Testis (tissue), 3 donors: ENCODE data around the gene ZRANB3. TPM values are rescaled to one million over a fixed set of nuclear protein-coding genes. Genes with fewer than 3 reads are reported as not detected.

Experiments used
- DNase-seq: peaks from one replicate; pipeline ENCODE4 v3.0.0-alpha.2; 2019
- H3K27ac ChIP-seq, 2 donors: fragments of 200-600 bp; sonication (generic); one replicate each; pipeline ENCODE4 v1.5.1; 2019
- H3K27me3 ChIP-seq: fragments of 200-600 bp; sonication (generic); one replicate; pipeline ENCODE4 v1.5.1; 2019
- H3K36me3 ChIP-seq: fragments of 200-600 bp; sonication (generic); one replicate; pipeline ENCODE4 v1.5.1; 2017; ENCODE audit warnings: low read depth; ENCODE audit errors: missing control alignments
- H3K4me1 ChIP-seq: fragments of 200-600 bp; sonication (generic); one replicate; pipeline ENCODE4 v1.5.1; 2019
- H3K4me3 ChIP-seq, 2 donors: fragments of 200-600 bp; sonication (generic); one replicate each; pipeline ENCODE4 v1.5.1; 2017 to 2019
- H3K9me3 ChIP-seq: fragments of 200-600 bp; sonication (generic); one replicate; pipeline ENCODE4 v1.5.1; 2017
- POLR2A ChIP-seq: fragments of 450-650 bp; IDR thresholded peaks from one replicate; pipeline ENCODE4 v1.6.1; 2017; ENCODE audit warnings: antibody characterized with exemption, mild to moderate bottlenecking, moderate library complexity
- WGBS, 2 donors: methylation state at CpG; one replicate each; pipeline ENCODE4 v1.1.5; 2018; 5-methylcytosine and 5-hydroxymethylcytosine counted together
- intact Hi-C: fragments of 100-400 bp; cut with DNase I; formaldehyde crosslinking; loops from one replicate; pipeline ENCODE4 v1.15.1; 2023; ENCODE audit warnings: low total_unique reads
- polyA plus RNA-seq: library from polyadenylated mRNA; stranded (reverse); fragments of 350-450 nt; fragmentation: Illumina TruSeq; extraction: RNeasy Lipid Tissue Mini Kit (QIAGEN cat#74804); gene quantifications from one replicate; pipeline ENCODE4 v1.2.3, GENCODE V29; 2014; ENCODE audit warnings: low read depth, low replicate concordance; ENCODE audit not compliant: insufficient read depth
- total RNA-seq, 2 donors: library from RNA; depleted of rRNA; stranded (reverse); fragments of >200 nt; gene quantifications; one replicate each; pipeline ENCODE4 v1.2.3, GENCODE V29; 2016
- TF ChIP-seq, protein P1 (sequence below), 3 experiments: fragments of 450-650 bp in 2 of 3; fragments of 200-600 bp in 1 of 3; sonication (generic) in 1 of 3; IDR thresholded peaks; one replicate each; pipeline ENCODE4 v1.5.1; 2016 to 2019; ENCODE audit warnings: antibody characterized with exemption in 3 of 3, mild to moderate bottlenecking in 2 of 3, moderate library complexity in 1 of 3

Gene ZRANB3
- total and polyA plus RNA-seq, 3 donors from 2014 or later, result 8.6 to 28.8 (median 19.3) TPM

DNA sequence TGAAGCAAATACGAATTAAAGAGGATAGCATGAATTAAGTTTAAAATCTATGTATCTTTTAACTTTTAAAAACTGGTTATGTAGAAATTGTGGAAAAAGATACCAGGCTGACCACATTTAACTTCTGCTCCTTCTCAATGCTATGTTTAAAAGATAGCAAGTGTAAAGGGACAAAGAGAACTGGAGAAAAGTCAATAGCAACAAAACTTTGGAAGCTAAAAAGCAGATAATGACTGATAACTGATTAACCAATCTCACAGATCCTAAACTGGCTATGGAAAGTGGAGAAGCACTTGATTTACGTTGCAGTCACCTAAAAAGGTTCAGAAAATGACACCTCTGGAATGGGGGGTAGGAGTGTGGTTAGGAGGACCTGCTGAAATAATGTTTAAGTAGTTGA, 254.5 kb downstream of the ZRANB3 start:
- no peak overlapping the region for H3K4me3 ChIP-seq
- H3K27me3 ChIP-seq, result no peaks in the 10 kb centered on the region
- H3K36me3 ChIP-seq, result no peaks in the 10 kb centered on the region
- no peak overlapping the region for H3K27ac ChIP-seq
- intact Hi-C loops, result no loop called here
- H3K9me3 ChIP-seq, result no peaks in the 10 kb centered on the region
- no peaks in the 10 kb centered on the region for H3K4me1 ChIP-seq
- no peak for DNase-seq
- no peak for TF ChIP-seq POLR2A
- TF ChIP-seq, protein P1, sequence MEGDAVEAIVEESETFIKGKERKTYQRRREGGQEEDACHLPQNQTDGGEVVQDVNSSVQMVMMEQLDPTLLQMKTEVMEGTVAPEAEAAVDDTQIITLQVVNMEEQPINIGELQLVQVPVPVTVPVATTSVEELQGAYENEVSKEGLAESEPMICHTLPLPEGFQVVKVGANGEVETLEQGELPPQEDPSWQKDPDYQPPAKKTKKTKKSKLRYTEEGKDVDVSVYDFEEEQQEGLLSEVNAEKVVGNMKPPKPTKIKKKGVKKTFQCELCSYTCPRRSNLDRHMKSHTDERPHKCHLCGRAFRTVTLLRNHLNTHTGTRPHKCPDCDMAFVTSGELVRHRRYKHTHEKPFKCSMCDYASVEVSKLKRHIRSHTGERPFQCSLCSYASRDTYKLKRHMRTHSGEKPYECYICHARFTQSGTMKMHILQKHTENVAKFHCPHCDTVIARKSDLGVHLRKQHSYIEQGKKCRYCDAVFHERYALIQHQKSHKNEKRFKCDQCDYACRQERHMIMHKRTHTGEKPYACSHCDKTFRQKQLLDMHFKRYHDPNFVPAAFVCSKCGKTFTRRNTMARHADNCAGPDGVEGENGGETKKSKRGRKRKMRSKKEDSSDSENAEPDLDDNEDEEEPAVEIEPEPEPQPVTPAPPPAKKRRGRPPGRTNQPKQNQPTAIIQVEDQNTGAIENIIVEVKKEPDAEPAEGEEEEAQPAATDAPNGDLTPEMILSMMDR (IDR thresholded peaks at IDR 0.05), result no peak
- WGBS, 2 donors, result 88 to 90% methylated on average over 2 of the region's 2 CpGs

DNA sequence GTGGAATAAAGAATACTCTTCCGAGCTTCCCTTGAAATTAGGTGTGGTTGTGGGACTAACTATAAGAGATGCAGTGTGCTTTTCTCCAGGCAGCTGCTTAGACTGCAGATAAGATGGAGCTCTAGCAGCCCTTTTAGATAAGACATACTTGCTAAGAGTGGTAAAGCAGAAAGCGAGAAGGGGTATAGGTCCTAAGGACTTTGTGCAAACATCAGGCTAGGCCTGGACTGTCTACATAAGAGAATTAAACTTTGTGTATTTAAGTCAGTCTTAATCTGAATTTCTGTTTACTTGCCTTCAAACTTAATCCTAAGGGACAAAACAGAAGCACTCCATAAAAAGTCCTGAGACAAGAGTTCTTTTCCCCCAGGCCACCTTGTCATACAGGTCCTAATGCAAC, 260.0 kb downstream of the ZRANB3 start:
- H3K9me3 ChIP-seq, result no peaks in the 10 kb centered on the region
- H3K27me3 ChIP-seq, result no peaks in the 10 kb centered on the region
- intact Hi-C loops, result no loop called here
- no peaks in the 10 kb centered on the region for H3K36me3 ChIP-seq
- no peak overlapping the region for H3K4me3 ChIP-seq
- no peak overlapping the region for H3K27ac ChIP-seq
- WGBS, 2 donors, result 88 to 90% methylated on average over 2 of the region's 2 CpGs
- H3K4me1 ChIP-seq, result no peaks in the 10 kb centered on the region
- DNase-seq, result no peak
- TF ChIP-seq, protein P1 (IDR thresholded peaks at IDR 0.05), result no peak
- TF ChIP-seq POLR2A, result no peak

DNA sequence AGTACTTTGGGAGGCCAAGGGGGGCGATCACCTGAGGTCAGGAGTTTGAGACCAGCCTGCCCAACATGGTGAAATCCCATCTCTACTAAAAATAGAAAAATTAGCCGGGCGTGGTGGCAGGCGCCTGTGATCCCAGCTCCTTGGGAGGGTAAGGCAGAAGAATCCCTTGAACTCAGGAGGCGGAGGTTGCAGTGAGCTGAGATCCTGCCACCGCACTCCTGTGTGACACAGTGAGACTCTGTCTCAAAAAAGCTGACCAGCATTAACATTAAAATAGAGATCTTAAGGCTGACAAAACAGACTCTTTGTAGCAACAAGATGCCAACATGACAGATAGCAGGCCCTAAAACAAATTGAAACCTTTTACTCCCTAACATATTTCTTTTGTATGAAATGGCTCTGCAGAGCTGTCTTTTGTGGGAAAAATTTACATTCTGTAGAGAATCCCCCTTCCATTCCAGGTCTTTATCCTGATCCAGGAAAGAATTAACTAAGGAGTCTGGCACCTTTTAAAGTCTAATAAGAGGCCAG, 265.0 kb downstream of the ZRANB3 start:
- Histone ChIP-seq H3K9me3 (no peaks in the 10 kb centered on the region), H3K27ac (no peak overlapping the region), H3K27me3 (no peaks in the 10 kb centered on the region), H3K4me1 (peaks cover 6% of the 10 kb centered on the region), H3K36me3 (no peaks in the 10 kb centered on the region), H3K4me3 (no peak overlapping the region)
- DNase-seq, result peak; percentile 32
- TF ChIP-seq POLR2A, result no peak
- TF ChIP-seq, protein P1 (IDR thresholded peaks at IDR 0.05), result no peak
- intact Hi-C loops, result no loop called here
- WGBS, 2 donors, result 65 to 92% methylated on average over 6 of the region's 6 CpGs

DNA sequence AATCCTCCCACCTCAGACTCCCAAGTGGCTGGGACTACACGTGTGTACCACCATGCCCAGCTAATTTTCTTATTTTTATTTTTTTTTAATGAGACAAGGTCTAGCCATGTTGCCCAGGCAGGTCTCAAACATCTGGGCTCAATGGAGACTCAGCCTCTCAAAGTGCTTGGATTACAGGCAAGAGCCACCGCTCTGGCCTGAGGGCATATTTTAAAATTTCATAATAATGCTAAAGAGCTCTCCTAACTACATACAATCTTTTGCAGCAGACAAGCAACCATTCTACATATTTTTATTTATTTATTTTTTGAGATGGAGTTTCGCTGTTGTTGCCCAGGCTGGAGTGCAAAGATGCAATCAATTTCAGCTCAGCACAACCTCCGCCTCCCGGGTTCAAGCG, 271.9 kb downstream of the ZRANB3 start:
- no peaks in the 10 kb centered on the region for H3K4me1 ChIP-seq
- H3K9me3 ChIP-seq, result no peaks in the 10 kb centered on the region
- no peak for DNase-seq
- intact Hi-C loops, result no loop called here
- H3K36me3 ChIP-seq, result no peaks in the 10 kb centered on the region
- WGBS, 2 donors, result 97 to 99% methylated on average over 6 of the region's 6 CpGs
- no peak overlapping the region for H3K4me3 ChIP-seq
- H3K27me3 ChIP-seq, result no peaks in the 10 kb centered on the region
- TF ChIP-seq POLR2A, result no peak
- TF ChIP-seq, protein P1 (IDR thresholded peaks at IDR 0.05), result no peak
- H3K27ac ChIP-seq, result no peak overlapping the region

DNA sequence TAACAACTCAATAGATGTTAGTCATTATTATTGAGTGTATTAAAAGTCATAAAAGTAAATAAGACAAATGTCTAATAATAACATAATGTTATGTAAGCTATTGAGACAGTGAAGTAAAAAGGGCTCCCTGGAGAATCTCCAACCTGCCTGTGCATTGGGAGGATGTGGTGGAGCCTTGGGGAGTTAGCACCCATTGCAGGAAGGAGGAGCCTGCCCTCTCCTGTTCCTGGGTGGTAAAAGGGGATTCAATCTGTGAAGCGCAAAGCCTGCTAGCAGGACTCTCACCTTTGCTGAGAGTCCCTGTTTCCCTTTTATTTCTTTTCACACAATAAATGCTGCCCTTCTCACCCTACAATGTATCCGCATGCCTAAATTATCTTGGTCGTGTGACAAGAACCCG, 272.8 kb downstream of the ZRANB3 start:
- Histone ChIP-seq H3K36me3 (no peaks in the 10 kb centered on the region), H3K9me3 (no peaks in the 10 kb centered on the region), H3K4me1 (no peaks in the 10 kb centered on the region), H3K27me3 (no peaks in the 10 kb centered on the region), H3K4me3 (no peak overlapping the region), H3K27ac (no peak overlapping the region)
- no peak for DNase-seq
- intact Hi-C loops, result no loop called here
- WGBS, 2 donors, result 84 to 89% methylated on average over 4 of the region's 4 CpGs
- no peak for TF ChIP-seq POLR2A
- TF ChIP-seq, protein P1 (IDR thresholded peaks at IDR 0.05), result no peak
